Activated B cell treated with CpG ODN at 0.5 μM for 24 hours (primary cell): ENCODE data around the gene PIAS3. TPM values are rescaled to one million over a fixed set of nuclear protein-coding genes. Genes with fewer than 3 reads are reported as not detected.

Source experiments
- ATAC-seq: fragments of 200-7000 bp; cut with Tn5 transposase; one replicate; pipeline ENCODE4 v1.10.0; 2021; ENCODE audit warnings: low read depth, mild to moderate bottlenecking, moderate library complexity
- CTCF ChIA-PET: fragments of 350-600 bp; sonication (Branson Sonifier 250); formaldehyde crosslinking; loops from one replicate; lab custom pipeline; 2021; ENCODE audit warnings: antibody characterized with exemption; lab: Charles Lee
- POLR2A ChIA-PET: fragments of 350-600 bp; sonication (Branson Sonifier 250); formaldehyde crosslinking; loops from one replicate; lab custom pipeline; 2021; ENCODE audit warnings: antibody characterized with exemption; lab: Charles Lee
- DNase-seq: peaks from one replicate; pipeline ENCODE4 v3.0.0; 2022
- H3K27ac Mint-ChIP-seq: one replicate; pipeline ENCODE4 v1.8.0; 2020; ENCODE audit warnings: mixed read lengths
- H3K27me3 Mint-ChIP-seq: one replicate; pipeline ENCODE4 v1.8.0; 2021; ENCODE audit warnings: mixed read lengths
- H3K36me3 Mint-ChIP-seq: one replicate; pipeline ENCODE4 v1.8.0; 2021; ENCODE audit warnings: low read depth, mixed read lengths
- H3K4me1 Mint-ChIP-seq: one replicate; pipeline ENCODE4 v1.8.0; 2021; ENCODE audit warnings: mixed read lengths
- H3K4me3 Mint-ChIP-seq: one replicate; pipeline ENCODE4 v1.8.0; 2020; ENCODE audit warnings: mild to moderate bottlenecking, mixed read lengths
- H3K9me3 Mint-ChIP-seq: one replicate; pipeline ENCODE4 v1.8.0; 2020; ENCODE audit warnings: mixed read lengths
- intact Hi-C: fragments of 100-400 bp; cut with micrococcal nuclease; formaldehyde crosslinking; loops from one replicate; pipeline ENCODE4 v1.15.1; 2024
- total RNA-seq: library from RNA; stranded (reverse); gene quantifications from 2 replicates; pipeline ENCODE4 v1.2.3, GENCODE V29; 2022
- TF ChIP-seq, protein P1 (sequence below): fragments of 200-600 bp; IDR thresholded peaks from one replicate; pipeline ENCODE4 v1.8.0; 2022; ENCODE audit warnings: antibody characterized with exemption, mild to moderate bottlenecking

The PIAS3 gene
- total RNA-seq, 1 donor from 2014 or later: 30.9 TPM

GRCh38 chr1:145868232-145868631, 9.4 kb upstream of the PIAS3 start:
- H3K9me3 Mint-ChIP-seq: no peaks in the 10 kb centered on the region
- no peaks in the 10 kb centered on the region for H3K36me3 Mint-ChIP-seq
- ATAC-seq (no peak), DNase-seq (no peak)
- intact Hi-C loops: no loop called here
- ChIA-PET CTCF (interaction anchor here (0.9 to 1.2 kb wide), 2 partner anchors 9 to 21 kb away, joined by 3 read pairs; no protein-coding TSS in a partner anchor), POLR2A (interaction anchor here (1.3 kb wide), 1 partner anchor 9 kb away, joined by 5 read pairs; the partner anchor contains the start of gene PIAS3)
- H3K4me3 Mint-ChIP-seq: no peak overlapping the region
- peaks cover 11% of the 10 kb centered on the region for H3K4me1 Mint-ChIP-seq
- no peak overlapping the region for H3K27ac Mint-ChIP-seq
- H3K27me3 Mint-ChIP-seq: peaks cover 18% of the 10 kb centered on the region
- TF ChIP-seq, protein P1, sequence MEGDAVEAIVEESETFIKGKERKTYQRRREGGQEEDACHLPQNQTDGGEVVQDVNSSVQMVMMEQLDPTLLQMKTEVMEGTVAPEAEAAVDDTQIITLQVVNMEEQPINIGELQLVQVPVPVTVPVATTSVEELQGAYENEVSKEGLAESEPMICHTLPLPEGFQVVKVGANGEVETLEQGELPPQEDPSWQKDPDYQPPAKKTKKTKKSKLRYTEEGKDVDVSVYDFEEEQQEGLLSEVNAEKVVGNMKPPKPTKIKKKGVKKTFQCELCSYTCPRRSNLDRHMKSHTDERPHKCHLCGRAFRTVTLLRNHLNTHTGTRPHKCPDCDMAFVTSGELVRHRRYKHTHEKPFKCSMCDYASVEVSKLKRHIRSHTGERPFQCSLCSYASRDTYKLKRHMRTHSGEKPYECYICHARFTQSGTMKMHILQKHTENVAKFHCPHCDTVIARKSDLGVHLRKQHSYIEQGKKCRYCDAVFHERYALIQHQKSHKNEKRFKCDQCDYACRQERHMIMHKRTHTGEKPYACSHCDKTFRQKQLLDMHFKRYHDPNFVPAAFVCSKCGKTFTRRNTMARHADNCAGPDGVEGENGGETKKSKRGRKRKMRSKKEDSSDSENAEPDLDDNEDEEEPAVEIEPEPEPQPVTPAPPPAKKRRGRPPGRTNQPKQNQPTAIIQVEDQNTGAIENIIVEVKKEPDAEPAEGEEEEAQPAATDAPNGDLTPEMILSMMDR: no peak

DNA sequence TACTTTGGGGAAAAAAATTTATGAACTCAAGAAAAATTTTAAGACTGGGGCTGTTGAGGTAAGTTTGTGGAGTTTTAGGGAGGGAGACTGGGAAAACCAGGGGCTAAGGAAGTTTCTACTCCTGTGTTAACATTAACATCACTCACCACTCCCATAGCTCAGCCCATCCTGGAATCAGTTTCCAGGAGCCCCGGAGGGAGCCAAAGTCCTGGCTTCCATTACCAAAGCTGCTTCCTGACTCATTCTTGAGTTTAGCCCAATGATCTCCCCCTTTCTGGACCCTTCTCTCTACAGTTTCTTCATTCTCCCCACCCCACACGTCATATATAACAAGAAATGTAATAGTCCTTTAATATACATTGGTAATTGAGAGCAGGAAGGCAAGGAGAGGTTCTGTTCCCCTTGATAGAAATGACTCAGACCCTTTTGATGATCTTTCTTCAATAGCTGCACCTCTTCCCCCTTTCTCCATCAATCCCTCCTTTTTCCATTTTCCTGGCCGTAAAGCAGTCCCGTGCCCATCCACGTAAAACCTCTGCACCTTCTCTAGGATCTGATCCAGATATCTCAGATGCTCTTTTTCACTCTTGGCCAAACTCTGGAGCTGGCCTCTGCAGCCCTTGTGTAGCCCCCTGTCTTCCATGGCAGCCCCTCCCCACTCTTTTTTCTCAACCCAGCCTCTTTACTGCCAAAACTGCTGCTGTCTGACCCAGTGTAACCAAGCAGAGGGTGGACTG, 4.6 kb upstream of the PIAS3 start:
- Mint-ChIP-seq H3K4me1 (peaks cover 5% of the 10 kb centered on the region), H3K36me3 (peaks cover 6% of the 10 kb centered on the region), H3K9me3 (no peaks in the 10 kb centered on the region), H3K4me3 (no peak overlapping the region), H3K27me3 (peaks cover 10% of the 10 kb centered on the region), H3K27ac (no peak overlapping the region)
- CTCF ChIA-PET: no interaction called here
- TF ChIP-seq, protein P1: no peak
- POLR2A ChIA-PET: no interaction called here
- ATAC-seq: no peak
- DNase-seq: no peak
- intact Hi-C loops: loop anchor here (1.0 kb wide), 1 partner anchor 9 kb away; no protein-coding TSS in a partner anchor

- ATAC-seq: peak; percentile 63
- Mint-ChIP-seq H3K4me1 (peaks cover 14% of the 10 kb centered on the region), H3K27ac (peak overlapping the region; percentile 92), H3K27me3 (peaks cover 2% of the 10 kb centered on the region), H3K4me3 (peak overlapping the region; percentile 96), H3K36me3 (peaks cover 32% of the 10 kb centered on the region), H3K9me3 (no peaks in the 10 kb centered on the region)
- intact Hi-C loops: loop anchor here (1.0 kb wide), 10 partner anchors 14 to 179 kb away; partner anchors contain the start of genes ANKRD35, ITGA10, NUDT17 and PEX11B
- ChIA-PET POLR2A (interaction anchor here (0.5 to 4.3 kb wide), 31 partner anchors 8 to 579 kb away, joined by 3 to 151 read pairs (median 8); partner anchors contain the start of genes ANKRD34A, ANKRD35, LIX1L and NUDT17), CTCF (interaction anchor here (0.6 to 6.4 kb wide), 8 partner anchors 9 to 154 kb away, joined by 3 to 98 read pairs (median 6); partner anchors contain the start of genes ITGA10, NUDT17 and RBM8A)
- TF ChIP-seq, protein P1: no peak
- peak; percentile 81 for DNase-seq
Observed at GRCh38 chr1:145859491-145860023, 676 bp upstream of the PIAS3 start.

GRCh38 chr1:145858238-145858900, 512 bp downstream of the PIAS3 start:
- peak; percentile 46 for ATAC-seq
- H3K27ac Mint-ChIP-seq: peak overlapping the region; percentile 92
- ChIA-PET POLR2A (interaction anchor here (0.6 to 4.3 kb wide), 33 partner anchors 8 to 577 kb away, joined by 3 to 151 read pairs (median 8); partner anchors contain the start of genes ANKRD34A, ANKRD35, LIX1L and NUDT17), CTCF (interaction anchor here (1.2 to 6.4 kb wide), 8 partner anchors 9 to 69 kb away, joined by 3 to 98 read pairs (median 6); partner anchors contain the start of genes ITGA10, NUDT17, PEX11B and RBM8A)
- no peaks in the 10 kb centered on the region for H3K9me3 Mint-ChIP-seq
- H3K4me3 Mint-ChIP-seq: peak overlapping the region; percentile 96
- no peak for DNase-seq
- TF ChIP-seq, protein P1: no peak
- peaks cover 2% of the 10 kb centered on the region for H3K27me3 Mint-ChIP-seq
- intact Hi-C loops: no loop called here
- H3K36me3 Mint-ChIP-seq: peaks cover 42% of the 10 kb centered on the region
- H3K4me1 Mint-ChIP-seq: peaks cover 14% of the 10 kb centered on the region
